Kidney (tissue), 14 donors: ENCODE data around the gene AGBL4. TPM values are rescaled to one million over a fixed set of nuclear protein-coding genes. Genes with fewer than 3 reads are reported as not detected.
A peak's percentile ranks its signal among the peaks of the same experiment; 100 is the strongest.

ENCODE experiments used
- DNase-seq, 5 donors: peaks; one replicate each; pipeline ENCODE4 v3.0.0-alpha.2; 2013 to 2020
- FAIRE-seq: peaks from 2 replicates; lab custom pipeline; 2012; peaks lifted over from hg19 to GRCh38; lab: Jason Lieb, UNC
- H3K27ac ChIP-seq, 2 donors: one replicate each; pipeline ENCODE4 v1.7.0; 2013; ENCODE audit warnings: low read depth in 2 of 2, low read length in 2 of 2, inconsistent platforms in 1 of 2
- H3K27me3 ChIP-seq: one replicate; pipeline ENCODE4 v1.7.1; 2013; ENCODE audit warnings: low read length, inconsistent platforms; ENCODE audit not compliant: control insufficient read depth, insufficient read depth
- H3K36me3 ChIP-seq, 3 donors: one replicate each; pipeline versions ENCODE4 v1.7.0 to v1.7.1; 2013; ENCODE audit warnings: low read length in 3 of 3, control low read depth in 1 of 3, inconsistent platforms in 1 of 3; ENCODE audit not compliant: insufficient read depth in 3 of 3, control insufficient read depth in 2 of 3
- H3K4me1 ChIP-seq, 3 donors: one replicate each; pipeline versions ENCODE4 v1.7.0 to v1.7.1; 2013; ENCODE audit warnings: low read length in 3 of 3, inconsistent platforms in 1 of 3, low read depth in 1 of 3; ENCODE audit not compliant: control insufficient read depth in 2 of 3, insufficient read depth in 2 of 3
- H3K4me3 ChIP-seq, 3 donors: one replicate each; pipeline versions ENCODE4 v1.7.0 to v1.8.1; 2013; ENCODE audit warnings: low read length in 3 of 3, control low read depth in 1 of 3, inconsistent platforms in 1 of 3
- H3K9ac ChIP-seq, 3 donors: one replicate each; pipeline versions ENCODE4 v1.7.0 to v1.7.1; 2013; ENCODE audit warnings: low read length in 3 of 3, control low read depth in 1 of 3, inconsistent platforms in 1 of 3
- H3K9me3 ChIP-seq, 3 donors: one replicate each; pipeline versions ENCODE4 v1.7.0 to v1.7.1; 2013; ENCODE audit warnings: low read length in 3 of 3, control low read depth in 1 of 3, inconsistent platforms in 1 of 3; ENCODE audit not compliant: control insufficient read depth in 2 of 3, insufficient read depth in 1 of 3
- intact Hi-C: fragments of 100-400 bp; cut with DNase I; formaldehyde crosslinking; loops from one replicate; pipeline ENCODE4 v1.11.1; 2022
- polyA plus RNA-seq: library from polyadenylated mRNA; stranded (reverse); fragments of 350-450 nt; fragmentation: Illumina TruSeq; extraction: RNeasy Lipid Tissue Mini Kit (QIAGEN cat#74804); gene quantifications from one replicate; pipeline ENCODE4 v1.2.3, GENCODE V29; 2014; ENCODE audit warnings: low read depth, low replicate concordance; ENCODE audit not compliant: insufficient read depth
- total RNA-seq: library from RNA; stranded (reverse); fragmentation: NEBNext Ultra II Directional; extraction: Animal tissue kit (Norgen Biotek cat#: 25700); gene quantifications from one replicate; pipeline ENCODE4 v1.2.1, GENCODE V29; 2021
- TF ChIP-seq, protein P1 (sequence below): IDR thresholded peaks from 3 replicates; pipeline ENCODE4 v1.5.1; 2012; ENCODE audit warnings: mild to moderate bottlenecking, moderate library complexity, borderline replicate concordance; ENCODE audit not compliant: insufficient read depth; ENCODE audit errors: extremely low read depth
- donor health status: control.
- donor health status: control.
- donor health status: control.
- donor health status: control.
- donor health status: control.
- donor health status: DM: yes; HTN: yes; CAD: no.
- donor health status: Normal renal cell carcinoma (clear cell type).

The AGBL4 gene
- total and polyA plus RNA-seq, 2 donors from 2014 or later = 1.5 to 2.7 TPM

DNA sequence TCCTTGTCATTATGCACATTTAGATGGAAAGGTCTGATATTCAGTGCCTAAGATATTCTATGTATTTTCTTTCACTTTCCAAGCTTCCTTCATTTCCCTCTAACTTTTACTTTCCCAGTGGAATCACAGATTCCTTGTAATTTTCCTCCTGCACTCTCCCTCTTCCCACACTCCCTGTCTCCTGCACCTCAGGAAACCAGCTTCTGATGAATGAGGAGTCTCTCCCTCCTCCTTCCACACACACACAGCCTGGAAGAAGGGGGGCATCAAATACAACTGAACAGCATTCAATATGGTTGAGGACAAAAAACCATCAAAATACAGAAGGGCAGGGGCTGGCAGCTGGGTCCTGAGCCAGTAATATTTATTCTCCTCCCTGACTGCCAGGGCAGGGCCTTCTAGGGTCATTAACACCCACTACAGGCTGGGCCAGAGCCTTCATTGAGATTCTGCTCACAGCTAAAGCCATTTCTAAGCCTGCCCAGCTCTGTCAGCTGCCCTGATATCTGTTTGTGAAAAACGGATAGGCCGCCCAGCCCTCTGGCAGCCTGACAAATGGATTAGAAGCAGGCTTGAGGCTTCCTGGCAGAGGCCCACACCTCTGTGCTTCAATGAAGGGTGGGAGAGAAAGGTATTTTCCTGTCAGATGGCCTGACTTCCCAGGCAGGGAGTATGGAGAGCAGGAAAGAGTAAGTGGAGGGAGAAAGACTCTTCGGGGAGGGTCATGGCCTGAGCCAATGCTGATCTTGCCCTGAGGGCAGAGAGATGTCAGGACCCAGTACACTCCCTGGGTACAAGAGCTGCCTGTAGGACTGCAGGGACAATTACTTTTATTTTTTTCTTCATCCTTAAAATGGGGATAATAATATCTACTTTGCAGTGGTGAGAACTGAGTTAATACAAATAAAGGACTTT lies 1412.9 kb downstream of the AGBL4 start:
- intact Hi-C loops = no loop called here
- DNase-seq = peak in 4 of 5 donors; percentile 13 to 76 (median 28)

DNA sequence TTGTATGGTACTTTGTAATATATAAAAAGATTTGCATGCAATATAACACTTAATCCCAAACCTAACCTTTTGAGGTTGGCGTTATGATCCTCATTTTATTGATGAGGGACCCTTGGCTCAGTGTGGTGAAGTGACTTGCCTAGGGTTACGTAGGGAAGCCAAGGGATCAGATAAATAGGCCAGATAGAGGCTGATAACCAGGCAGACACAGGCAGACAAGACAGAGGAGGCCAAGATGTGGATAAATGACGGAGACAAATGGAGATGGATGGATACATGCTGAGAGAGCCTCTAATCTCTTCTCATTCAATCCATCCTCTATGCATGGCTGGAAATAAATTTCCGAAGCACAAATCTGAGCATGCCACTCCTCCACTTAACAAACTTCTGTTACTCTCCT lies 1414.9 kb downstream of the AGBL4 start:
- H3K9ac ChIP-seq = no peak overlapping the region
- H3K9me3 ChIP-seq = no peaks in the 10 kb centered on the region
- intact Hi-C loops = no loop called here
- peaks cover 0 to 5% (median 0%) of the 10 kb centered on the region in 3 donors for H3K4me1 ChIP-seq
- H3K27ac ChIP-seq = no peak overlapping the region
- FAIRE-seq (no peak), DNase-seq (no peak)
- H3K36me3 ChIP-seq = no peaks in the 10 kb centered on the region
- no peaks in the 10 kb centered on the region for H3K27me3 ChIP-seq
- TF ChIP-seq, protein P1, sequence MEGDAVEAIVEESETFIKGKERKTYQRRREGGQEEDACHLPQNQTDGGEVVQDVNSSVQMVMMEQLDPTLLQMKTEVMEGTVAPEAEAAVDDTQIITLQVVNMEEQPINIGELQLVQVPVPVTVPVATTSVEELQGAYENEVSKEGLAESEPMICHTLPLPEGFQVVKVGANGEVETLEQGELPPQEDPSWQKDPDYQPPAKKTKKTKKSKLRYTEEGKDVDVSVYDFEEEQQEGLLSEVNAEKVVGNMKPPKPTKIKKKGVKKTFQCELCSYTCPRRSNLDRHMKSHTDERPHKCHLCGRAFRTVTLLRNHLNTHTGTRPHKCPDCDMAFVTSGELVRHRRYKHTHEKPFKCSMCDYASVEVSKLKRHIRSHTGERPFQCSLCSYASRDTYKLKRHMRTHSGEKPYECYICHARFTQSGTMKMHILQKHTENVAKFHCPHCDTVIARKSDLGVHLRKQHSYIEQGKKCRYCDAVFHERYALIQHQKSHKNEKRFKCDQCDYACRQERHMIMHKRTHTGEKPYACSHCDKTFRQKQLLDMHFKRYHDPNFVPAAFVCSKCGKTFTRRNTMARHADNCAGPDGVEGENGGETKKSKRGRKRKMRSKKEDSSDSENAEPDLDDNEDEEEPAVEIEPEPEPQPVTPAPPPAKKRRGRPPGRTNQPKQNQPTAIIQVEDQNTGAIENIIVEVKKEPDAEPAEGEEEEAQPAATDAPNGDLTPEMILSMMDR = no peak
- H3K4me3 ChIP-seq = no peak overlapping the region

More for the DNA sequence above, 1412.9 kb downstream of the AGBL4 start:
- TF ChIP-seq, protein P1 = no peak
- H3K27me3 ChIP-seq = no peaks in the 10 kb centered on the region
- H3K36me3 ChIP-seq = no peaks in the 10 kb centered on the region
- peak overlapping the region; percentile 55 to 59 for H3K27ac ChIP-seq
- no peak overlapping the region for H3K9ac ChIP-seq
- peaks cover 0 to 5% (median 0%) of the 10 kb centered on the region in 3 donors for H3K4me1 ChIP-seq
- FAIRE-seq = no peak
- H3K4me3 ChIP-seq = no peak overlapping the region
- no peaks in the 10 kb centered on the region for H3K9me3 ChIP-seq

DNA sequence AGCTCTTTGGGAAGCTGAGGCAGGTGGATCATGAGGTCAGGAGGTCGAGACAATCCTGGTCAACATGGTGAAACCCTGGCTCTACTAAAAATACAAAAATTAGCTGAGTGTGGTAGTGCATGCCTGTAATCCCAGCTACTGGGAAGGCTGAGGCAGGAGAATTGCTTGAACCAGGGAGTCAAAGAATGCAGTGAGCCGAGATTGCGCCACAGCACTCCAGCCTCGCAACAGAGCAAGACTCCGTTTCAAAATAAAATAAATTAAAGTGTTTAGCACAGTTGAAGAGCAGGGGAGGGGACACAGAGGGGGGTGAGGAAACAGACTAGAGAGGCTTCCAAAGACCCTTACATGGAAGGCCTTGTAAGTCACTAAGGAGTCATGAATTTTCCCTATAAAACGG lies 1420.5 kb downstream of the AGBL4 start:
- Histone ChIP-seq H3K9me3 (no peaks in the 10 kb centered on the region), H3K36me3 (no peaks in the 10 kb centered on the region), H3K4me1 (no peaks in the 10 kb centered on the region), H3K4me3 (no peak overlapping the region), H3K27ac (no peak overlapping the region), H3K9ac (no peak overlapping the region), H3K27me3 (no peaks in the 10 kb centered on the region)
- TF ChIP-seq, protein P1 = no peak
- no peak for FAIRE-seq
- no peak for DNase-seq
- intact Hi-C loops = no loop called here
